GM12878 (cell line): ENCODE measurements around the gene ANKRD13D. TPM values are rescaled to one million over a fixed set of nuclear protein-coding genes. Genes with fewer than 3 reads are reported as not detected.

Experiments used
- ATAC-seq: fragments of 200-7000 bp; cut with Tn5 transposase; 3 replicates; pipeline ENCODE4 v1.9.1; 2020; ENCODE audit warnings: mild to moderate bottlenecking, moderate library complexity
- BruUV-seq: library from RNA; stranded (reverse); fragments of 400-500 nt; replicated peaks from 2 replicates; lab custom pipeline; 2021; lab: Mats Ljungman, UMichigan
- CTCF ChIA-PET: fragments of 300-600 bp; sonication (Branson Sonifier 250); formaldehyde crosslinking; extraction: SDS; loops from one replicate; lab custom pipeline; 2021; ENCODE audit warnings: inconsistent platforms; lab: Yijun Ruan, JAX
- POLR2A ChIA-PET: fragments of 350-600 bp; formaldehyde crosslinking; extraction: SDS; loops from one replicate; lab custom pipeline; 2021; ENCODE audit warnings: inconsistent platforms; lab: Charles Lee
- RAD21 ChIA-PET: fragments of 300-600 bp; sonication (Branson Sonifier 250); formaldehyde crosslinking; loops from one replicate; lab custom pipeline; 2023; ENCODE audit warnings: antibody characterized with exemption; ENCODE audit not compliant: unreplicated experiment; lab: Charles Lee
- SMC1A ChIA-PET: fragments of 300-600 bp; sonication (Branson Sonifier 250); formaldehyde crosslinking; loops from one replicate; lab custom pipeline; 2023; ENCODE audit not compliant: unreplicated experiment, uncharacterized antibody; lab: Charles Lee
- DNase-seq: peaks from one replicate; pipeline ENCODE4 v3.0.0-alpha.2; 2011; ENCODE audit warnings: low read depth, low spot score
- FAIRE-seq: peaks from 3 replicates; lab custom pipeline; 2011; peaks lifted over from hg19 to GRCh38; lab: Jason Lieb, UNC
- H2AFZ ChIP-seq: 2 replicates; pipeline ENCODE4 v1.6.0; 2011; ENCODE audit warnings: low read depth, low read length, control low read depth; ENCODE audit not compliant: control insufficient read depth
- H3K27ac ChIP-seq: 2 replicates; pipeline ENCODE4 v1.5.1; 2011; ENCODE audit warnings: control low read depth; ENCODE audit not compliant: control insufficient read depth, insufficient read depth
- H3K27me3 ChIP-seq, 2 experiments: replicated peaks in 1 of 2; 2 replicates each; pipeline versions ENCODE4 v1.6.0 to v1.6.1; 2011; ENCODE audit warnings: low read length in 1 of 2; ENCODE audit not compliant: control insufficient read depth in 2 of 2, insufficient read depth in 2 of 2
- H3K36me3 ChIP-seq, 2 experiments: 2 replicates each; pipeline ENCODE4 v1.5.1; 2011; ENCODE audit warnings: low read length in 1 of 2; ENCODE audit not compliant: control insufficient read depth in 2 of 2, insufficient read depth in 2 of 2
- H3K4me1 ChIP-seq: 2 replicates; pipeline ENCODE4 v1.6.1; 2011; ENCODE audit warnings: mild to moderate bottlenecking, low read length, moderate library complexity, mixed read lengths; ENCODE audit not compliant: control insufficient read depth, insufficient read depth
- H3K4me2 ChIP-seq: 2 replicates; pipeline ENCODE4 v1.6.0; 2011; ENCODE audit warnings: control low read depth; ENCODE audit not compliant: control insufficient read depth, insufficient read depth
- H3K4me3 ChIP-seq: fragments of 200-600 bp; sonication (generic); 2 replicates; pipeline ENCODE4 v1.5.1; 2016
- H3K79me2 ChIP-seq: 2 replicates; pipeline ENCODE4 v1.6.0; 2011; ENCODE audit warnings: low read length; ENCODE audit not compliant: control insufficient read depth, insufficient read depth
- H3K9ac ChIP-seq: 2 replicates; pipeline ENCODE4 v1.8.0; 2011; ENCODE audit warnings: low read length, control low read depth, mixed read lengths; ENCODE audit not compliant: control insufficient read depth, insufficient read depth
- H3K9me3 ChIP-seq: replicated peaks from 3 replicates; pipeline ENCODE4 v1.5.1; 2011; ENCODE audit warnings: mild to moderate bottlenecking, low read length; ENCODE audit not compliant: control insufficient read depth, insufficient read depth
- H4K20me1 ChIP-seq: 2 replicates; pipeline ENCODE4 v1.6.0; 2011; ENCODE audit not compliant: control insufficient read depth, insufficient read depth
- ATF3 ChIP-seq: IDR thresholded peaks from 2 replicates; pipeline ENCODE4 v1.6.1; 2011; ENCODE audit warnings: low read depth, mild to moderate bottlenecking, low read length, moderate library complexity, borderline replicate concordance; ENCODE audit errors: extremely low read depth
- MLLT1 ChIP-seq: fragments of 450-650 bp; IDR thresholded peaks from 2 replicates; pipeline ENCODE4 v1.6.1; 2016; ENCODE audit warnings: mild to moderate bottlenecking
- RAD21 ChIP-seq: IDR thresholded peaks from 2 replicates; pipeline ENCODE4 v1.6.1; 2011; ENCODE audit warnings: mild to moderate bottlenecking, low read depth, low read length, moderate library complexity; ENCODE audit not compliant: insufficient read depth
- SMC3 ChIP-seq: IDR thresholded peaks from 2 replicates; pipeline ENCODE4 v1.6.1; 2011; ENCODE audit warnings: low read length, improper control_type of control experiment, borderline replicate concordance
- WGBS: methylation state at CpG from one replicate; pipeline ENCODE4 v1.1.6; 2016; ENCODE audit warnings: low lambda C conversion rate; ENCODE audit not compliant: insufficient replicate concordance, insufficient coverage; ENCODE audit errors: missing lambda C conversion rate; 5-methylcytosine and 5-hydroxymethylcytosine counted together
- in situ Hi-C: fragments of 300-500 bp; cut with MboI; formaldehyde crosslinking; loops from 9 replicates; pipeline ENCODE4 v1.14.3; 2018; ENCODE audit warnings: mixed read lengths
- intact Hi-C: fragments of 100-400 bp; cut with micrococcal nuclease; formaldehyde crosslinking; loops from one replicate; pipeline ENCODE4 v1.14.2; 2022; ENCODE audit not compliant: unreplicated experiment
- polyA plus RNA-seq, 11 experiments: library from polyadenylated mRNA; depleted of rRNA in 4 of 11; unstranded in 6 of 11; stranded (reverse) in 5 of 11; fragments of >200 nt; fragmentation: Nextera tagmentation in 4 of 11; fragmentation: Illumina TruSeq in 1 of 11; extraction: Ambion mirVana in 4 of 11; extraction: Trizol in 1 of 11; gene quantifications; 1 replicate in 1 of 11; 2 replicates in 10 of 11; pipeline versions ENCODE4 v1.2.1 to v1.2.3, GENCODE V29; 2011 to 2016; ENCODE audit warnings: inconsistent platforms in 2 of 11, missing spikeins in 2 of 11, low read depth in 1 of 11
- total RNA-seq, 4 experiments: library from RNA; depleted of rRNA in 3 of 4; stranded (reverse); fragments of >200 nt in 3 of 4; fragmentation: Illumina TruSeq in 1 of 4; extraction: Trizol in 1 of 4; gene quantifications; 2 replicates each; pipeline versions ENCODE4 v1.2.1 to v1.2.3, GENCODE V29; 2013 to 2021
- TF ChIP-seq, protein P1 (sequence below), 3 experiments: IDR thresholded peaks in 2 of 3; conservative IDR thresholded peaks in 1 of 3; 2 replicates each; pipeline ENCODE4 v1.5.1; 2011; ENCODE audit warnings: low read depth in 3 of 3, low read length in 3 of 3, mild to moderate bottlenecking in 3 of 3, control low read depth in 2 of 3, moderate library complexity in 2 of 3, inconsistent platforms in 1 of 3, mixed read lengths in 1 of 3; ENCODE audit not compliant: control insufficient read depth in 2 of 3, insufficient read depth in 1 of 3; ENCODE audit errors: extremely low read depth in 1 of 3

Gene ANKRD13D
- total and polyA plus RNA-seq, 10 of the 15 experiments (the other 5 are each of a cell fraction or from before 2014, with no cell fraction given) = 2.0 to 56.2 (median 21.4) TPM

DNA sequence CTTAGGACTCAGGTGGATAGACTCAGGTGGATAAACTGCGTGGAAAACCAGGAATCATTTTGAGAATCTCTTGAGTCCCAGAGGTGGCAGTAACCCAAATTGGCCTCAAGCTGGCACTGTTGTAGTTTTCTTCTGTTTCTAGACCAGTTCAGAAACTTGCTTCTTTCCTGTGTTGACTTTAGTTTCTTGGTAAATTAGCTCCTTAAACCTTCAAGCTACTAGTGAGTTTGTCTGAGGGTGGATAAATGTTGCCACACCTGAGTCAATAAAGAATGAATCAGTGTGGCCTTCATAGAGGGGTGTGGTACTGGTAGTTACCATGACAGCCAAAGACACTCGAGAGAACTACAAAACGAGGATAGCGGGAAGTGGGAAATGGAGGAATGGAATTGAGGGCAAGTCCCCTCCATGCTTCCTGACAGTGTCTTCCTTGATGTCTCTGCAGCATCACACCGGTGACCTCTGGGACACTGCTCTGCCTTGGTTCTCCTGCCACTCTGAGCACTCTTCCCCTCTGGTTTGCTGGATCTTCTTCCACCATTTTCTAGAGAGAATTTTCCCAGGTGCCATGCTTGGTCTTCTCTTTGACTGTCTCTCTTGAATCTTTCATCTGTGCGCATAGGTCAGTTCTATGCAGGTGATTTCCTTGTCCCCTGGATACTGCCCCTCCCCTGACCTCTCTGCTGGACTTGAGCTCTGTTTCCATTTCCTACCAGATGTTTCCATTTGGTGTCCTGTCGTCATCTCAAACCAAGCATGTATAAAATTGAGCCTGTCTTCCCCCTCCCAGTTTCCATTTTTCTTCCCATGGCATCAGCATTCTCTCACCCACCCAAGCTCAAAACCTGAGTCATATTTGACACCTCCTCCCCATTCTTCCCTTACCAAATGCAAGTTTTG lies 57.1 kb downstream of the ANKRD13D start:
- Histone ChIP-seq H3K79me2 (peaks cover under 1% of the 10 kb centered on the region), H3K4me1 (peaks cover 52% of the 10 kb centered on the region), H4K20me1 (no peaks in the 10 kb centered on the region), H3K36me3 (no peaks in the 10 kb centered on the region), H3K27ac (peak overlapping the region; percentile 35), H3K9me3 (no peaks in the 10 kb centered on the region; the same call in 2 of the 3 replicates), H3K4me2 (peak overlapping the region; percentile 4)
- RAD21 ChIA-PET = interaction anchor here (0.5 to 7.4 kb wide), 27 partner anchors 9 to 313 kb away, joined by 3 to 197 read pairs (median 4); partner anchors contain the start of genes CLCF1, POLD4, PPP1CA and RAD9A
- no TSS peak for BruUV-seq
- peak; percentile 24 for DNase-seq
- ATAC-seq = peak; percentile 72
- FAIRE-seq = peak; percentile 49
- POLR2A ChIA-PET = interaction anchor here (0.5 to 3.9 kb wide), 20 partner anchors 9 to 452 kb away, joined by 3 to 50 read pairs (median 4); partner anchors contain the start of genes CLCF1, POLD4 and RAD9A
- CTCF ChIA-PET = interaction anchor here (0.6 to 11.8 kb wide), 36 partner anchors 10 to 345 kb away, joined by 3 to 390 read pairs (median 4); partner anchors contain the start of genes CLCF1, GSTP1, PITPNM1 and POLD4
- intact Hi-C loops = no loop called here
- SMC1A ChIA-PET = interaction anchor here (0.8 to 7.3 kb wide), 19 partner anchors 8 to 265 kb away, joined by 3 to 200 read pairs (median 4); partner anchors contain the start of genes POLD4 and RAD9A
- TF ChIP-seq MLLT1 (peak; percentile 63; the same call in 1 of the 2 replicates), RAD21 (peak; percentile 69), SMC3 (peak; percentile 63), ATF3 (no peak)
- TF ChIP-seq, protein P1, sequence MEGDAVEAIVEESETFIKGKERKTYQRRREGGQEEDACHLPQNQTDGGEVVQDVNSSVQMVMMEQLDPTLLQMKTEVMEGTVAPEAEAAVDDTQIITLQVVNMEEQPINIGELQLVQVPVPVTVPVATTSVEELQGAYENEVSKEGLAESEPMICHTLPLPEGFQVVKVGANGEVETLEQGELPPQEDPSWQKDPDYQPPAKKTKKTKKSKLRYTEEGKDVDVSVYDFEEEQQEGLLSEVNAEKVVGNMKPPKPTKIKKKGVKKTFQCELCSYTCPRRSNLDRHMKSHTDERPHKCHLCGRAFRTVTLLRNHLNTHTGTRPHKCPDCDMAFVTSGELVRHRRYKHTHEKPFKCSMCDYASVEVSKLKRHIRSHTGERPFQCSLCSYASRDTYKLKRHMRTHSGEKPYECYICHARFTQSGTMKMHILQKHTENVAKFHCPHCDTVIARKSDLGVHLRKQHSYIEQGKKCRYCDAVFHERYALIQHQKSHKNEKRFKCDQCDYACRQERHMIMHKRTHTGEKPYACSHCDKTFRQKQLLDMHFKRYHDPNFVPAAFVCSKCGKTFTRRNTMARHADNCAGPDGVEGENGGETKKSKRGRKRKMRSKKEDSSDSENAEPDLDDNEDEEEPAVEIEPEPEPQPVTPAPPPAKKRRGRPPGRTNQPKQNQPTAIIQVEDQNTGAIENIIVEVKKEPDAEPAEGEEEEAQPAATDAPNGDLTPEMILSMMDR (IDR thresholded peaks at IDR 0.05 in 2 of 3, conservative IDR thresholded peaks at IDR 0.05 in 1 of 3; ENCODE audit: control insufficient read depth in 2 of 3, extremely low read depth in 1 of 3, insufficient read depth in 1 of 3, low read depth in 3 of 3, low read length in 3 of 3) = peak; percentile 88 to 97 (median 93); a peak in 5 of 6 replicates
- TF ChIP-seq, all 136 proteins: peak for 4
- H3K4me3 ChIP-seq = no peak overlapping the region
- H3K9ac ChIP-seq = no peak overlapping the region; the same call in 1 of the 2 replicates
- no peaks in the 10 kb centered on the region for H3K27me3 ChIP-seq
- in situ Hi-C loops = no loop called here
- peak overlapping the region; percentile 56 for H2AFZ ChIP-seq
- WGBS = 61% methylated on average over 7 of the region's 7 CpGs
